Ishikawa (cell line): ENCODE results near the gene CROCC2.

Experiments used
- CEBPB ChIP-seq: IDR thresholded peaks from 2 replicates; pipeline ENCODE4 v1.6.1; 2012
- CREB1 ChIP-seq: IDR thresholded peaks from 2 replicates; pipeline ENCODE4 v1.6.1; 2012; ENCODE audit warnings: low read depth
- EGR1 ChIP-seq: IDR thresholded peaks from 2 replicates; pipeline ENCODE4 v1.6.1; 2012
- EP300 ChIP-seq: IDR thresholded peaks from 2 replicates; pipeline ENCODE4 v1.6.1; 2012; ENCODE audit warnings: borderline replicate concordance
- FOXM1 ChIP-seq: IDR thresholded peaks from 2 replicates; pipeline ENCODE4 v1.6.1; 2012; ENCODE audit warnings: low read depth, borderline replicate concordance
- NFIC ChIP-seq: IDR thresholded peaks from 2 replicates; pipeline ENCODE4 v1.6.1; 2012
- RAD21 ChIP-seq: IDR thresholded peaks from 2 replicates; pipeline ENCODE4 v1.6.1; 2012; ENCODE audit warnings: low read depth
- TAF1 ChIP-seq: IDR thresholded peaks from 2 replicates; pipeline ENCODE4 v1.6.1; 2012; ENCODE audit warnings: low read depth, mild to moderate bottlenecking
- TCF12 ChIP-seq: IDR thresholded peaks from 2 replicates; pipeline ENCODE4 v1.6.1; 2012; ENCODE audit warnings: low read depth
- TEAD4 ChIP-seq: IDR thresholded peaks from 2 replicates; pipeline ENCODE4 v1.6.1; 2012
- YY1 ChIP-seq: IDR thresholded peaks from 2 replicates; pipeline ENCODE4 v1.6.1; 2012; ENCODE audit warnings: low read depth
- ZBTB7A ChIP-seq: IDR thresholded peaks from 2 replicates; pipeline ENCODE4 v1.6.1; 2012; ENCODE audit warnings: low read depth
- TF ChIP-seq, protein P1 (sequence below): IDR thresholded peaks from 2 replicates; pipeline ENCODE4 v1.6.1; 2012; ENCODE audit warnings: low read depth, mild to moderate bottlenecking
- TF ChIP-seq, protein P2 (sequence below): IDR thresholded peaks from 2 replicates; pipeline ENCODE4 v1.6.1; 2012
- TF ChIP-seq, protein P3 (sequence below): IDR thresholded peaks from 2 replicates; pipeline ENCODE4 v1.6.1; 2012

The CROCC2 gene

DNA sequence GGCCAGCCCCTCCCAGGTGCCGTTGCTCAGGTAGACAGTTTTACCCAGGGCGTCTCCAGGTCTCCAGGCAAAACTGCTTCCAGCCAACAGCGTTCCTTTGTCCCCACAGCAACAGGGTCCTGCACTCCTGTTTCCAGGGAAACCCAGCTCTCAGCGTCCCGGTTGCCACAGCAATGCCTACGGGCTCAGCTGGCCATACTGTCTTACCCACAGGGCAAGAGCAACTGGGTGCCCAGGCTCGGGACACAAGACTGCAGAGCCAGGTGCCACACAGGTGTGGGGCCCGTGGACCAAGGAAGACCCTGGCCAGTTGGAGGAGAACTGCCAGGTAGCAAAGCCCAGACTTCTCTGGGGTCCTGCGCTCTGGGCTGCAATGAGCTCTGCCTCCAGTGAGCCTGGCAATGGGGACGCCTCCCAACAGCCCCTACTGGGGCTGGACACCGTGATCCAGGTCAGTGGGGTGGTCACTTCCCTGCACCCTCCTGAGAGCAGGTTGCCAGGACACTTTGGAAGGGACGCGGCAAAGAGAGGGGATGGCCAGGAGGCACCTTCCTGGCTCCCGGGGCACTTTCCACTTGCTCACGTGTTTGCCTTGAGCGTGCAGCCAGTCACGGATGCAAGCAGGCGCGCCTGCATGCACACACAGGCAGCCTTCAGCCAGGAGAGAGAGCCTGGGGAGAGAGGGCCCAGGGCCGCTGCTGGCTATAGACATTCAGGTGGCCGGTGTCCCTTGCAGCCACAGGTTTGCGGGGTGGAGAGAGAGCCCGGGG lies at the start of gene CROCC2:
Gene CROCC2, plus strand, starts transcription at position 196 of the 770 bp plus-strand sequence. Its CDS starts 178 bp downstream, at position 374.
- TF ChIP-seq, protein P1, sequence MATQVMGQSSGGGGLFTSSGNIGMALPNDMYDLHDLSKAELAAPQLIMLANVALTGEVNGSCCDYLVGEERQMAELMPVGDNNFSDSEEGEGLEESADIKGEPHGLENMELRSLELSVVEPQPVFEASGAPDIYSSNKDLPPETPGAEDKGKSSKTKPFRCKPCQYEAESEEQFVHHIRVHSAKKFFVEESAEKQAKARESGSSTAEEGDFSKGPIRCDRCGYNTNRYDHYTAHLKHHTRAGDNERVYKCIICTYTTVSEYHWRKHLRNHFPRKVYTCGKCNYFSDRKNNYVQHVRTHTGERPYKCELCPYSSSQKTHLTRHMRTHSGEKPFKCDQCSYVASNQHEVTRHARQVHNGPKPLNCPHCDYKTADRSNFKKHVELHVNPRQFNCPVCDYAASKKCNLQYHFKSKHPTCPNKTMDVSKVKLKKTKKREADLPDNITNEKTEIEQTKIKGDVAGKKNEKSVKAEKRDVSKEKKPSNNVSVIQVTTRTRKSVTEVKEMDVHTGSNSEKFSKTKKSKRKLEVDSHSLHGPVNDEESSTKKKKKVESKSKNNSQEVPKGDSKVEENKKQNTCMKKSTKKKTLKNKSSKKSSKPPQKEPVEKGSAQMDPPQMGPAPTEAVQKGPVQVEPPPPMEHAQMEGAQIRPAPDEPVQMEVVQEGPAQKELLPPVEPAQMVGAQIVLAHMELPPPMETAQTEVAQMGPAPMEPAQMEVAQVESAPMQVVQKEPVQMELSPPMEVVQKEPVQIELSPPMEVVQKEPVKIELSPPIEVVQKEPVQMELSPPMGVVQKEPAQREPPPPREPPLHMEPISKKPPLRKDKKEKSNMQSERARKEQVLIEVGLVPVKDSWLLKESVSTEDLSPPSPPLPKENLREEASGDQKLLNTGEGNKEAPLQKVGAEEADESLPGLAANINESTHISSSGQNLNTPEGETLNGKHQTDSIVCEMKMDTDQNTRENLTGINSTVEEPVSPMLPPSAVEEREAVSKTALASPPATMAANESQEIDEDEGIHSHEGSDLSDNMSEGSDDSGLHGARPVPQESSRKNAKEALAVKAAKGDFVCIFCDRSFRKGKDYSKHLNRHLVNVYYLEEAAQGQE, result no peak
- TF ChIP-seq, protein P2, sequence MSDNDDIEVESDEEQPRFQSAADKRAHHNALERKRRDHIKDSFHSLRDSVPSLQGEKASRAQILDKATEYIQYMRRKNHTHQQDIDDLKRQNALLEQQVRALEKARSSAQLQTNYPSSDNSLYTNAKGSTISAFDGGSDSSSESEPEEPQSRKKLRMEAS, result no peak
- TF ChIP-seq, protein P3, sequence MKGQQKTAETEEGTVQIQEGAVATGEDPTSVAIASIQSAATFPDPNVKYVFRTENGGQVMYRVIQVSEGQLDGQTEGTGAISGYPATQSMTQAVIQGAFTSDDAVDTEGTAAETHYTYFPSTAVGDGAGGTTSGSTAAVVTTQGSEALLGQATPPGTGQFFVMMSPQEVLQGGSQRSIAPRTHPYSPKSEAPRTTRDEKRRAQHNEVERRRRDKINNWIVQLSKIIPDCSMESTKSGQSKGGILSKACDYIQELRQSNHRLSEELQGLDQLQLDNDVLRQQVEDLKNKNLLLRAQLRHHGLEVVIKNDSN, result no peak
- TF ChIP-seq CREB1 (no peak), EGR1 (no peak), NFIC (no peak), ZBTB7A (no peak), TEAD4 (no peak), YY1 (no peak), CEBPB (no peak), FOXM1 (no peak), TAF1 (no peak), EP300 (no peak), RAD21 (no peak), TCF12 (no peak)

DNA sequence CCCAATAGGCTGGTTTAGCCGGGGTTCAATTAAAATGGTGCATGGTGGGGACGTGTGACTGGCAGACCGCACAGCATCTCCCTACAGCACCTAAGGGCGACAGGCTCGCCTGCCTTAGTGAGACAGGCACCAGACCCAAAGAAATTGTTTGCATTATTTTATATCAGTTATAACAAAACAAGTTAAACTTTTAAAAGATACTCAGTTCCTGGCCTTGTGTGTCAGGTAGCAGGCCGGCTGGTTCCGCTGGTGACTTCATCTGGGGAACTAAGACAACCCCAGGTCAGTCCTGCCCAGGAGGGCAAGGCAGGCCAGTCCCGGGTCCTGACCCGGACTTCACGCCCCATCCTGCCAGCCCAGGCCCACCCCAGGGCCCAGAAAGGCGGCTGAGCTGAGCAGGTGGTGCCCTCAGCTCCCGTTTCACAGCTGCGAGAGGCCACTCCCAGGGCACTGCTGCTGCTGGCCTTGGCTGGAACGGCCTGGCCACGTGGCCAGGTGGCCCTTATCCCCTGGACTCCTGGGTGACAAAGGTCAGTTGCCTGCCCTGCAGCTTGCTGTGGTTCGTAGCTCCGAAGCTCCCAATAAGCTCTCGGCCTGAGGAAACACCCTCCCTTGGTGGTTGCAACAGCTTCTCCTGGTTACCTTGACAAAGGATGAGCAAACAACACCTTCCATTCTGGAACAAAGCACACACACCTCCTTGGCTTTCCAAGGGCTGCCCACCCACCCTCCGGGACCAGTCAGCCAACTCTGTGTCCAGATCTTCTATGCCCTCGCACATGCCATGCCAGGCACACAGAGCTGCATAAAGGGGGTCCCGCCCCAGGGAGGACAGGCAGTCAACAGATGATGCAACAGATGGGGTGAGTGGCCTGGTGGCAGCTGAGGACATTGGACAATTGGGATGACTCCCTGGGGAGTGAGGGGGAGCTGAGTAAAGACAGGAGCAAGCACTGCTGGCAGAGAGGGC lies 48.8 kb upstream of the CROCC2 start:
- TF ChIP-seq, protein P1, result no peak
- TF ChIP-seq TEAD4 (no peak), RAD21 (no peak), EP300 (no peak), NFIC (no peak), CREB1 (no peak), EGR1 (no peak), FOXM1 (no peak), TCF12 (no peak), ZBTB7A (no peak), CEBPB (no peak), YY1 (no peak), TAF1 (no peak)
- TF ChIP-seq, protein P2, result no peak
- TF ChIP-seq, protein P3, result no peak

DNA sequence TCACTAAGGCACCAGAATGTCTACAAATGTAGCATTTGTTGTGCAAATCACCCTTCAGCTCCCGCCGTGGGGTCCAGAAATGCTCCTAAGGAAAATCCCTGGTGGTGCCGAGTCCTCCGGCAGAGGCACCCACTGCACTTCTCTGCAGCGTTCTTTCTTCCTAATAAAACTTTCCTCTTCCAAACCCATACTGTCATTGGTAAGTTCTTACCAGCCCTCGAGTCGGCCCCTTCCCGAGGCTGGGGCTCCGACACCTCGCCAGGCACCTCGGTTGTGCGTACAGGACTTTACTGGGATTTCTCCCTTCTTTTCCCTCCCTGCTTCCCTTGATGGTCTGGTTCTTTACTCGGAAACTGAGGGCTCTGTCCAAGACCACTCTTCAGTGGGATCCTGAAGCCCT lies 47.8 kb upstream of the CROCC2 start:
- TF ChIP-seq ZBTB7A, result no peak
- TF ChIP-seq CEBPB, result no peak
- TF ChIP-seq TCF12, result no peak
- TF ChIP-seq FOXM1, result no peak
- TF ChIP-seq, protein P1, result no peak
- TF ChIP-seq, protein P3, result no peak
- no peak for TF ChIP-seq YY1
- no peak for TF ChIP-seq EGR1
- TF ChIP-seq TEAD4, result no peak
- TF ChIP-seq EP300, result no peak
- TF ChIP-seq, protein P2, result no peak
- TF ChIP-seq CREB1, result no peak
- TF ChIP-seq RAD21, result no peak
